Activated CD4-positive, CD25-positive, alpha-beta regulatory T cell treated with anti-CD3 and anti-CD28 coated beads, Interleukin-2, amount 50 U/mL, for 24 hours (primary cell): ENCODE results near the gene PLEKHA5.

ENCODE experiments used
- ATAC-seq, 2 donors: fragments of 150-1000 bp; cut with Tn5 transposase; one replicate each; pipeline ENCODE4 v1.10.0; 2021; ENCODE audit warnings: mild to moderate bottlenecking in 1 of 2, moderate library complexity in 1 of 2

Gene PLEKHA5

DNA sequence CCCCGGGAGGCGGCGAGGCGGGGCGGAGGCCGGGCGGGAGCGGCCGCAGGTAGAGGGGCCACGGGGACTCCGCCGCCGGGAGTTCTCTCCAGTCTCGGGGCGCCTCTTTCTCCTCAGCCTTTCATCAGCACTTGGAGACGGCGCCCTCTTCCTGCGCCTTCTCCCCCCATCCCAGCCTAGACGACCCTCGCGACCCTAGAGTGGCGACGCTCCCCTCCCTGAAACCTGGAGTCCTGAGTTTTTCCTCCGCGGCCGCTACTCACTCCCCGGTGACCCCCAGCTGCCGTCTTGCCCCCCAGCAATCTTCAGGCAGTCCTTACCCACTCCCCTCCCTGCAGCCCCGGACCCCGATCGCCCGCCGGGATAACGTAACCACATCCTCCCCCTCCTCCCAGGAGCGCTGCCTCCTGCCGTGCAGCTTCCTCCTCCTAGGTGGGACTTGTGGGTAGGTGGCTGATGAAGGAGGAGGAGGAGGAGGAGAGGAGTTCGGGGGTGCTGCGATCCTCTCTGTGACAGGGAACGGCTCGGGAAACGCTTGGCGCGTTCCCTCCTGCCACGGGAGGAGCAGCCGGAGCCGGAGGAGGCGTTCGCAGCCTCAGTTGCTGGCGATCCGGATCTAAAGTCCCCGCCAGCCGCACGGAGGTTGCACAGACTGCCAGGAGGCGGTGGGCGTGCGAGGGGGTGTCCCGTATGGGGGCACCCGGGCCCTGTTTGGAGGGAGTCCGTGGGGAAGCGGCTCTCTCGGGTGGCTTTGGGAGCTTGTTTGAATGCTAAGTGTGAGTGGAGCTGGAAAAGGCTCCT, 891 bp downstream of the PLEKHA5 start:
- no peak for ATAC-seq

DNA sequence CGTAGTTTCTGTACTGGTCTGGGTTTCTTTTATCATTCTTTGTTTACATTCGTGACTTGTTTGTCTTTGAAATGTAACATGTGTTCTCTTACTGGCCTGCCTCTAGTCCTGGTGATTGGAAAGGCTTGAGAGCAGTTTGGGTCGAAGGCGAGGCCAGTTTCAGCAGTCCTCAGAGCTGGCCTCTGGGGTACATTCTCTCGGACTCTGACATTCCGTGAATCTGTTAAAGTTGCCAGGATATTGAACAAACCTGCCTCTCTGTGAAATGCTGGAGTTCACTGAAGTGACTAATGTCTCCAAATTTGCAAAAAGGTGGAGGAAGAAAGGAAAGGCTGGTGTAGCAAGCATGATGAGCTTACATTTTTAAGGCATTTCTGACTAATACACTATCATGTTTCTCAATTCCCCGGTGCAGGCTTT, 1.5 kb downstream of the PLEKHA5 start:
- no peak for ATAC-seq

DNA sequence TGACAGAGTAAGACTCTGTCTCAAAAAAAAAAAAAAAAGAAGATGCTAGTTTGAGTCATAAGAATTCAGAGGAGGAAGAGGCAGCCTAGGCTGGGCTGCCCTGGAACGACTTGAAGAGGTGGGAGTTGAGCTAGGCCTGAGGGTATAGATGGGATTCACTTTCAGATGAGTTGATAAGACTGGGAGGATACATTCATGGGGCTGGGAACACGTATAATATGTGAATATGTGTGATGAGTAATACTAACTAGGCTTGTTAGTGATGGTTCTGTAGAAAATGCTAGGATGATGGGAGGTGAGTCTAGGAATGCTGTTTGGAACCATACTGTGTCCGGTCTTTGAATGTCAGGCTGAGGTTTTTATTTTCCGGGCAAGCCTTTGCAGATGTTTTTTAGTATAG, 9.0 kb downstream of the PLEKHA5 start:
- ATAC-seq: no peak

DNA sequence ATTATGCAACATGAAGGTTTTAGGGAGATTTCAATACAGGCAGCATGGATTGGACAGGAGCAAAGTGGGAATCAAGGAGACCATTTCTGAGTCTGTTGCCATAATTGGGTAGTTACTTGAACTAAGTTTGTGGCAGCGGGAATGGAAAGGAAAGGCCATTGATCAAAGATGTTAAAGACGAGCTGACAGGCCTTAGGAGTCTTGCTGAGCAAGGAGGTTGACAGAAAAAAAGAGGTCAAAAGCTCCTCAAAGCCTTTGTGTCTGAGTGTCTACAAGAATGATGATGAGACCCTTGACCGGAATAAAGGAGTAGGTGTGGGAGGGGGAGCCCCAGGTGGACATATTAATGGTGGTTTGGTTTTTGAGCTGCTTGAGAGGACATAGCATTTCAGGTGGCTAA, 9.4 kb downstream of the PLEKHA5 start:
- no peak for ATAC-seq

DNA sequence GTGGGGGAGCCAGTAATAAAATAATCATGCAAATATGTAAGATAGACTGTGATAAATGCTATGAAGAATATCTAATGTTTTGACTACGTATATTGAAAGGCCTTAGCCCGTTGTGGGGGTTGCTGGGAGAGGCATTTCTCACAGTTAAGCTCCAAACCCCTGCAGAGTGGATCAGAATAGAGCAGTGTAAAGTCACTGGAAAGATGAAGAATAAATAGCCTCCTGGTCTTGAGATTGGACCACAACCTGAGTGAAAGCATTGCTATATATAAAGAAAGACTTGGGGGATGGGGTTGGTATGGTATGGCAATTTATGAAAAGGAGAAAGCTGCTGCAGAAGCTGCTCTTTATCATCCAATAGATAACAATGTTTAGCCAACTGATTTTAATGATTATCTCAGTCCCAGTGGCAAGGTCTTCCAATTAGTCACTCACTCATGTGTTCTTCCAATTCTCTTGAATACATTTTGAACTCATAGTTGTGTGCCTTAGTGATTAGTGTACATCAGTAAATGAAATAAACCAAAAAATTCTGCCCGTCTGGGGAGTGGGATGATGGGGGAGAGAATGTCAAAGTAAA, 10.2 kb downstream of the PLEKHA5 start:
- ATAC-seq: no peak

DNA sequence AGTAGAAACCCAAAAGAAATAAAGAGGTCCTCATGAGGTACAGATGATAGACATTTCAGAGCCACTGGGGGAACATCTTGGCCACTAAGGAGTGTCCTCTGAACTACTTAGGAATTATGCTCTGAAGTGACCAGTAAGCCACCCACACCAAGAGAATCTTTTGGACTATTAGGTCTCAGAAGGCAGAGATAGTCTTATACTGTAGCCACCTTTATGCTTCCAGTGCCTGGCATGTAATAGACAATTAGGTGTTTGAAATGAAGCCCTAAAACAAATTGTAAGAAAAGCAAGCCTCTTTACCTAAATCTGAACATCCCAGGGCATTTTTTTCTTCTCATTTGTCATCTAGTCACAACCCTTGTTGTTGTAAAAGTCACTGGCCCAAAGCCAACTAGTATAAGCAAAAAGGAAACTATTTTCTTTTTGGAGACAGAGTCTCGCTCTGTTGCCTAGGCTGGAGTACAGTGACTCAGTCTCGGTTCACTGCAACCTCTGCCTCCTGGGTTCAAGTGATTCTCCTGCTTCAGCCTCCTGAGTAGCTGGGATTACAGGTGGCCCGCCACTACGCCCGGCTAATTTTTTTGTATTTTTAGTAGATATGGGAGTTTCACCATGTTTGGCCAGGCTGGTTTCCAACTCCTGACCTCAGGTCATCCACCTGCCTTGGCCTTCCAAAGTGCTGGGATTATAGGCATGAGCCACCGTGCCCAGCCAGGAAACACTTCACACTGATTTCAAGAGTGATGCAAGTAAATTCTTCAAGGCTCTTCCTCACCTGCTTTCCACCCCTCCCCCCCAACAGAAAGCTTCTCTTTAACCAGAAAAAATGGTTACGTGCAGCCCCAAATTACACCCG, 11.1 kb downstream of the PLEKHA5 start:
- ATAC-seq: no peak

DNA sequence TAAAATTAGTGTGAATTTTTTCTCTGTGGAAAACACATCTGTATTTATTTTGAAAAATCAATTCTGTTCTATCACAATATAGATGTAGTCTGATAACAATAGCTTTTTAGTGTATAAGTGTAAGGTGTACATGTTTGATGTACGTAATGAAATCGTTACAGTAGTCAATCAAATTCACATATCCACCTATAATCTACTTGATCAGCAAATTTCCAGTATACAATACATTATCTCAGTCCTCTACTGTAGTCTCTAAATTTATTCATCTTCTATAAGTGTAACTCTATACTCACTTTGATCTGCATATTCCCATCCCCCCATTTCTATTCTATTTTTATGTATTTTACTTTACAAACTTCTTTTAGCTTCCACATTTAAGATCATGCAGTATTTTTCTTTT, 13.0 kb downstream of the PLEKHA5 start:
- no peak for ATAC-seq

DNA sequence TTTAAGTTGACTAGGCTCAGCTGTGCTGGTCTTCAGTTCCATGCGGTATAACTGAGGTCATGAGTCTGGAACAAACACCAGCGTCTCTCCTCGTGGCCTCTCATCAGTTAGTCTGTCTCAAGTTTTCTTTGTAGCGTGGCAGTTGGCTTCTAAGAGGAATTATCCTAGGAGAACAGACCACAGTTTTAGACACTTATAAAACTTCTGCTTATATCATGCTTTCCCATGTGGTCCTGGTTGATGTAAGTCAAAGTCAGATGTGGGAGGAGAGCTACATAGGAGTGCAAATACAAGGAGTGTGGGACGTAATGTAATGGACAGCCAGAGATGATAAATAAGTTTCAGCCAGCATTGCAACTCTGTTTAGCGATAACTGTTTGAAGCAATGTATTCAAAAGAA, 14.8 kb downstream of the PLEKHA5 start:
- no peak for ATAC-seq

DNA sequence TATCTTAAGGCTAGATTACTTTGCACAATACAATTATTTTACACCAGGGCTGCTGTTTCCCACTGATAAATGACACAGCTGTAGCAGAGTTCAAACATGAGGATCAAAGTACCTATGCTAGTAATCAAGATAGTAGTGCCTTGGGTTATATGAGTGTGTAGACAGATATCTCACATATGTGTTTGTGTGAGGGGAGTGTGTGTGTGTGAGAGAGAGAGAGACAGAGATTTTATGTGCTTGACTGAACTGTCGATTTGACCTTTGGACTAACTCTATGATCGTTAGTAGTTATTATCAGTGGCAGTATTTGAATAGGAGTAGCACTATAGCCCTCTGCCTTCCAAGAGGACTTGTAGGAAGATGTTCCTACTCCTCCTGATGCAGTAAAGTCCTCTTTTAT, 15.5 kb downstream of the PLEKHA5 start:
- no peak for ATAC-seq

DNA sequence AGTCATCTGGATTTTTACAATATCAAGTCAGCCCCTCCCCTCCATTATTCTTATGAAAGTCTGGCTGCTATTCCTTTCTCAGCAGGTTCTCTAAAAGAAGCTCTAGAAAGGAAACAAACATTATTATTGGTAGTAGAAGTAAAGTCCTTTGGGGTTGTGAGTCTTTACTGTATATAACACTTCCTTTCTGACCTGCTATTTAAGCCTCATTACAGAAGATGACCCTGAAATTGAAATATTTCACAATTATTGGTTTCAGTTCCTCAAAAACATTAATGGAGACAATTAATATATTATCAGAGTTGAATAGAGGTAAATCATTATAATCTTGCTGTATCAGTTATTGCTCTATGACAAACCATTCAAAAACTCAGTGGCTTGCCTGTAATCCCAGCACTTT, 19.3 kb downstream of the PLEKHA5 start:
- no peak for ATAC-seq

DNA sequence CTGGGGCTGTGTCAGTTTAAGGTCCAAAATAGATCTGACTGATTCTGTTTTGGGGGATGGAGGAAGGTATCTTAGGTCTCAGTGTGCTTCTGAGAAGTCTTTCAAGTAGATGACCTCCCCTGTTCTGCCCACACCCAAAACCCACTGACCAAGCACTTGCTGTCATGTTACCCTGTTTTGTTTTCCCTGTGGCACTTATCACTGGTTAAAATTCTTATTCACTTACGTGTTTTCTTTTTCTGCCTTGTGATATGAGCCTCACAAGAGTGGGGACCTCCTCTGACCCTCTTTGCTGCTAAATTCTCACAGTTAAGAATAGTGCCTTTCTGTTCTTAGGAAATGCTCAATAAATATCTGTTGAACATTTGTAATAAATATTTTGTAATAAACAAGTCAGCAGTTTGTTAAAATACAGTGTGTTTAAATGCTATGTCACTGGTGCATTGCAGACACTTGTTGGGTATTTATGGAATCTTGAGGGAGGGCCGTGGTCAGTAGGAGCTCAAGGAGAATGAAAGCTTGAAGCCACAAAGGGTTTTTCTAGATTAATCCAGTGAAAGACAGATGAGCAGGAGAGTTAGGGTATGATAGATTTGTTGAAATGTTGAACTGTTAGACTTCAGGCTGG, 20.9 kb downstream of the PLEKHA5 start:
- no peak for ATAC-seq

DNA sequence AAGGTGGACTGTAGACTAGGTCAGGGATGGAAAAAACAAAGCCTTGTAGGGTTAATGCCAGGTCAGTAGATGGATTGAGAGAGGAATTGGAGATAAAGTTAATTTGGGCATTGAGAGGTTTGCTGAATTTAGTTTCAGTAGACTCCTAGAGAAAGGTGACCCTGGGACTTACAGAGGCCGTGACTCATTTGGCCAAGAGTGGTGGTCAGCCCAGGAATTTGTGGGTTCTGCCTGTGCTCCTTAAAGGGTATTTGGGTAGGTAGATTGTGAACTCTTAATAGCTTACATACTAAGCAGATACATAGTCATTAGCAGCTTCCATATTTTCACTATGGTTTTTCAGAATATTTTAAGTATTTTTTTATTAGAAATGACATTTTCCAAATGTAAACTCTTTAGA, 21.8 kb downstream of the PLEKHA5 start:
- no peak for ATAC-seq

DNA sequence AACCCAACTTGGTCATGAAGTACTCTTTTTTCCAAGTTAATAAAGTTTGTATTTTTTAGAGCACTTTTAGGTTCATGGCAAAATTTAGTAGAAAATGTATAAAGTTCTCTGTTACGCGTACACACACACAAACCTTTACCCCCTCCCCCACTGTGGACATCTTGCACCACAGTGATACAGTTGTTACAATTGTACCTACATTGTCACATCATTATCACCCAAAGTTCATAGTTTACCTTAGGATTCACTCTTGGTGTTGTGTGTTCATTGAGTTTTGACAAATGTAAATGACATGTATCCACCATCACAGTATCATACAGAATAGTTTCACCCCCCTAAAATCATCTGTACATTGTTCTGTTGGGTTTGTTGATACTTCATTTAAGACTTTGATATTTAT, 23.9 kb downstream of the PLEKHA5 start:
- no peak for ATAC-seq

DNA sequence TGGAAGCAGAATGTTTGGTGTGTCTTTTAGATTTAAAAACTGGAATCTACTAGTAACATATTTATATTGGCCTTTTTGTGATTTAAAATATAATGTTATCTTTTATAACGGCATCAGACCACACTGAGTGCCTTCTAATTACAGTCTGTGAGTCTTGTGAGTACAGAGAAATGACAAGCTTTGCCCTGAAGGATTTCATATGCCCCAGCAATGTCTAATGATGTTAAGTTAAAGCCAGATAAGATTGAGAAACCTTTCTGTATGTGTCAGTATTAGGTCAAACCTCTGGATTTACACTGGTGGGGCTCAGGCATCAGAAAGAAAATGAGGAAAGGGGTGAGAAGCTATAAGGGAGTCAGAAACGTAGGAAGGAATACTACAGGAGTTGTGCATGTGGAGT, 25.2 kb downstream of the PLEKHA5 start:
- ATAC-seq: no peak

DNA sequence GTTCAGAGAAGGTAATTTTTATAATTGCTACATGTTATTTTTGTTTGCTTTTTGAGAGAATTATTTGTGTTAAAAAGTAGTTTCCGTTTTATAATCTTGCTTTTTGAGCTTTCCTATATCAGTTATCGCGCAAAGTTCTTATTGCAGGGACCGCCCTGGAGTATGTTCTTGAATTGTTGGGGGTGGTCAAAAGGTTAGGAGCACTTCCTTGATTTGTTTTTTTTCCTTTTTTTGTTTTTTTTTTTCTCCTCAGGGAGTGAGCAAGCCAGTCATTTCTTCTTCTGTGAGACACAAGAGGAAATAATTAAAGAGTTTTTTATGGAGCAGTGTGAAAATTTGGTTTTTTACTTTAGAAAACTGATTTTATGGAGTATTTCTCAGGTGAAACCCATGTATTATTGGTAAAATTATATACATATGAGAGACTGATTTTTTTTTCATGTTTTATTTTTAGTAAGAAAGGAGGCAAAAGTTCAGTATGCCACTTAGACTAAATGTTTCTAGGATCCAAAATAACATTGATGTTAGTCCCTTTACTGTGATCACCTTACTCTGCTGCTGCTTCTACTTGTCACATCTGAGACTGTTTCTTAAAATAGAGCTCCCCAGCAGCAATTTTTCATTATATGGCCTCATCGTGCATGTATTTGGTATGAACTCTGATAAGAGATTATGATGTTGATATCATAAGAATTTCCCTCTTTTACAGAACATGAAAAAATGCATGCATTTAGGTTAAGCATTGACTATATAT, 26.6 kb downstream of the PLEKHA5 start:
- no peak for ATAC-seq

DNA sequence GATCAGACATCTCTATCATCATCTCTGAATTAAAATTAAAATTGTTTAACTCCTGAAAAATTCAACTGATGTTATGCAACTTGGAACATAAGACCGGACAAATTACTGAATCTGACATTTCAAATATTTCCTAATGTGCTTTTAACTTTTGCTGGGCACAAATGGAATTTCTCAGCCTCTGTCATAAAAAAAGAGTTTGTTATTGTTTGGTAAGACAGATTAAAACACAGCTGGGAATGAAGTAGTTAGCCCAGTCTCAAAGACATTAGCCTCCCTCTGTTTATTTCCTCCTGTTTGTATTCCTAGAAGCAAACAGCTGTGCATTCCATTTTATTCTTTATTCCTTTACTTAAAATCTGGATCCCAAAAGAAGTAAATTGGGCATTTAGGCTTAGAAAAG, 29.4 kb downstream of the PLEKHA5 start:
- ATAC-seq: no peak

DNA sequence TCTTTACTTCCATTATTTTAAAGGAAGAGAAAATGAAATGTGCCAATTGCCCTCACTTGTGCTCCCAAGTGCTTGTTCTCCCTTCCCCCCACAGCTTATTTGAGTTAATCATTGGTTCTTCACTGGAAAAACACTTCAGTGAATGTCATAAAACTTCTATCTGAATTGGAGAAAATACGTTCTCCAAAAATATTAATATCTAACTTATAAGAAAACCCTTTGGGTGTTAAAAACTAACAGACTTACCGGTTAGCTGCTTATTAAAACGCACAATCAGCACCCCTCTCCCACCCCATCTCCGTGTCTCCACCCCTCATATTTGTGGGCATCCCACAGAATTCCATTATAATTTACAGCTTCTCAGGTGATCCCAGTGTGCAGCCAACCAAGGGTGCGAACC, 31.7 kb downstream of the PLEKHA5 start:
- ATAC-seq: no peak

DNA sequence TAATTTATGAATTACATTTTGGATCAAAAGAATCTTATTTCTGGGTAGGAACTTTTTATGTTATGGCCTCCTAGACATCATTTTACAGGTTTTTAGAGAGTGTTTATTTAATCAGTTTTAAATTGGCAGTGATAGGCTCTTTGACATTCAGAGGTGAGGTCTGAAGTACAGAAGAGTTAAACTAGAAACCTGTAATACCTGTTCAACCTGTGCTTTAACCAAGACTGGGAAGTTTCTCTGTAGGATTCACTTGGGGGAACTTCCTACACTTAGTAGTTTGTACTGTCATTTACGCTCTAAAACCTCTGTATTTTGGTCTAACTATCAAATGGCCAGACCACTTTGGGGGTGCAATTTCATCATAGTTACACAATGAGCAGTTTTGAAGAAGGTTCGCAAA, 35.9 kb downstream of the PLEKHA5 start:
- ATAC-seq: no peak

DNA sequence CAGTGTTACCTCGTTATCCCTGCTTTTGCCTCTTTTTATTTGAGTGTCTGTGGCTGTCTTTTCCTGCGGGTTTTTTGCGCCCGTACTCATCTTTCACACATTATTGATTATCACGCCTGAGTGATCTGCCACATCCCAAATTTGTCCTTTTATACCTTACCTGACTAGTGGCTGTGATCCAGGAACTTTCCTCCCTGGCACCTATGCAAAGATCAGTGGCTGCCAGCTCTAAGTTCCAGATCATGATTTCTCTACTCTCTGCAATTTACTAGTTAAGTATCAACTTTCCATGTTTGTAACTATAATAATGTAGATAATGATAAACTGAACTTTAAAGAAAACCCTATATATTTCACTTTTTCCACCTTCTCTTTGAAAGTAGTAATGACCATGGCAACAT, 36.9 kb downstream of the PLEKHA5 start:
- ATAC-seq: no peak

DNA sequence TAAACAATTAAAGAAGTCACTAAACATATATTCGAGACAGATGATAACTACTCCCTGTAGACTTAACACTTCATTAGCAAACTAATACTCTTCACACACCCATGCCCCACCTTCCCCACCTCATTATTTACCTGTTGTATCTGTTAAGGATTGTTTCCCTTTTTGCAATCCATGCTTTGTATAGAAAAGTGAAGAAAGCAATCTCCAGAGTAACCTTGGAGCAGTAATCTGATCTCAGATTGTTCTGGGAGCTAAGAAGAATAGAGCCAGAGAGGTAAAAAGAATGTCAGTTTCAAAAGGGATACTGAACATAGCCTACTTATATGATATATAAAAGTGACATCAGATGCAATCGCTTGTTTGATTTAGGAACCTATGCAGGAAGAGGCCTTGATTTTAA, 37.4 kb downstream of the PLEKHA5 start:
- no peak for ATAC-seq

DNA sequence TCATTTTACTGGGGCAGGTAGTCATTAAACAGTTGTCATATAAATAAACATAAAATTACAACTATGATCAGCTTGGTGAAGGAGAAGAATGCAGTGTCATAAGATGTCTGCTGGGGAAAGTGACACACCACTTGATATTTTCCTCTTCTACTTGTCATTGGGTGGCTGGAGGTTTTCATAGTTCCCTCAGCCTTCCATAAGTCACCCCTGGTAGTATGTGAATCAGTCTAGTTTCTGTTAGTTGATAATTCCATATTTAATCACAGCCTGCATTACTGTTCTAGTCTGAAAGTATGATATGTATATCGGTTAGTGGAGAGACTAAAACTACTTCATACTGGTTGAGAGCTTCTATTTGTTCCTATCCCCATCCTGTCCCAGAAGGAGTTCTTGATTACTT, 38.2 kb downstream of the PLEKHA5 start:
- ATAC-seq: peak in 1 of 2 donors; percentile 45

DNA sequence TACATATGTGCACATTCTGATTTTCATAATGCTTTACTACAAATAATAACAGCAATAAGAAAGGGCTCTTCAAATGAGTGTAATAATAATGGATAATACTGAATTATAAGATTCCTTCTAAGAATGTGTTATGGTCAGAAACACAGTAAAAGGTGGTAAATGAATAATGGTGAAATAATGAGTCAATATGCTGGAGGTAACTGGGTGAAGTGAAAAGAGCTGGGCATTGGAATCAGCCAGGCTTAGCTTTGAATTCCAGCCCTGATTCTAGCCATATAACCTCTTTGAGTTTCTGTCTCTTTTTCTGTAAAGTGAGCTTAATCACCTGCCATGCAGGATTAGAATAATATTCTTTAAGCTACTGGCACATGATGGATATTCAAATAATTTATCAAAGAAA, 39.1 kb downstream of the PLEKHA5 start:
- ATAC-seq: no peak

DNA sequence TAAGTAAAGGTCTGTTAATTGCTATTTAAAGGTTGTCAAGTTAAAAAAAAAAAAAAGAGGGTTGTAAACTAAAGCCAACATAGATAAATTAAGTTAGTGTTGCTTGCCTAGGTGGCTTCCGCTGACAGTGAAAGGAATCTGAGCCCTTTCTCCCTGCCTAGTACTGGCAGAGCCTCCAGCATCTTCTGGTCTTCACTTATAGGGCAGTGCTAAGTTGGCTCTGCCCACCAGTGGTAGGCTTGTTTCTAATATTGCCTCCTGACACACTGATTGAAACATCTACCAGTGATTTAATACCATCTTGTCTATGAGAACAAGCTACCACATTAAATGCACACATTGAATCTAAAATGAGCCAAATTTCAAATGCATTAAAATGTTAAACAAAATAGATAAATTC, 39.7 kb downstream of the PLEKHA5 start:
- ATAC-seq: no peak
